ENCODE measurements around the gene SMARCA1.

DNA sequence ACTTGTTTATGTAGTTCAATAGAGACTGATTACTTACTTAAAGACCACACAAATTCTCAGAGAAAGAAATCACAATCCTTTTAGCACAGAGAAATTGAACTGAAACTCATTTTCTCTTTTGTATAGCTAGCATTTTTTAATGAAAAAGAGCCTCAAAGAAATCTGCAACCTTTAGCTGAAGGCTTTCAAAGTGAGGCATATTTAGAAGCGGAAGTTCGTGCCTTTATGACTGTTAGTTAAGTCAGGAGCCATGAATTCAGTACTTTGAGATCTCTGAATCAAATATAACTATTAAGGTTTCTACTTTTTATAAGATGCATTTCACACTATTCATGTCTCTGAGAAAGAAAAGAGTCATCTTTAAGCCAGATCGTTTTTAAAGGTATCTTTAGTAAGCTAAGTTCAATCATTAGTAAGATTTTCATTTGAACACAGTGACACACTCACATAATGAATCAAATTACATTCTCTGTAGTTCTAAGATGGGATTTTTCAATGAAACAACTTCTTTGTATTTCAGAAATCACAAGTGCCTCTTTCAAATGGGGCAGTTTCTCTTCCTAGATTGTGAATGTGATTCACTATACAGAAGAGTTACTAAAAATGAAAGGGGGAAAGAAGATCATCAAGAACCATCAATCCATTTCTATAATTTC is 61.4 kb downstream of the SMARCA1 start:
- TF ChIP-seq POLR2A (IDR thresholded peaks at IDR 0.05; ENCODE audit: extremely low read depth, insufficient read length) (no peak), MYC (IDR thresholded peaks at IDR 0.05; ENCODE audit: low read depth, low read length) (no peak)
- TF ChIP-seq, protein P1, sequence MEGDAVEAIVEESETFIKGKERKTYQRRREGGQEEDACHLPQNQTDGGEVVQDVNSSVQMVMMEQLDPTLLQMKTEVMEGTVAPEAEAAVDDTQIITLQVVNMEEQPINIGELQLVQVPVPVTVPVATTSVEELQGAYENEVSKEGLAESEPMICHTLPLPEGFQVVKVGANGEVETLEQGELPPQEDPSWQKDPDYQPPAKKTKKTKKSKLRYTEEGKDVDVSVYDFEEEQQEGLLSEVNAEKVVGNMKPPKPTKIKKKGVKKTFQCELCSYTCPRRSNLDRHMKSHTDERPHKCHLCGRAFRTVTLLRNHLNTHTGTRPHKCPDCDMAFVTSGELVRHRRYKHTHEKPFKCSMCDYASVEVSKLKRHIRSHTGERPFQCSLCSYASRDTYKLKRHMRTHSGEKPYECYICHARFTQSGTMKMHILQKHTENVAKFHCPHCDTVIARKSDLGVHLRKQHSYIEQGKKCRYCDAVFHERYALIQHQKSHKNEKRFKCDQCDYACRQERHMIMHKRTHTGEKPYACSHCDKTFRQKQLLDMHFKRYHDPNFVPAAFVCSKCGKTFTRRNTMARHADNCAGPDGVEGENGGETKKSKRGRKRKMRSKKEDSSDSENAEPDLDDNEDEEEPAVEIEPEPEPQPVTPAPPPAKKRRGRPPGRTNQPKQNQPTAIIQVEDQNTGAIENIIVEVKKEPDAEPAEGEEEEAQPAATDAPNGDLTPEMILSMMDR (IDR thresholded peaks at IDR 0.05; ENCODE audit: low read depth, low read length), result no peak

Data from NB4 (cell line).